ENCODE data around the gene SLC38A1.

Gene SLC38A1

DNA sequence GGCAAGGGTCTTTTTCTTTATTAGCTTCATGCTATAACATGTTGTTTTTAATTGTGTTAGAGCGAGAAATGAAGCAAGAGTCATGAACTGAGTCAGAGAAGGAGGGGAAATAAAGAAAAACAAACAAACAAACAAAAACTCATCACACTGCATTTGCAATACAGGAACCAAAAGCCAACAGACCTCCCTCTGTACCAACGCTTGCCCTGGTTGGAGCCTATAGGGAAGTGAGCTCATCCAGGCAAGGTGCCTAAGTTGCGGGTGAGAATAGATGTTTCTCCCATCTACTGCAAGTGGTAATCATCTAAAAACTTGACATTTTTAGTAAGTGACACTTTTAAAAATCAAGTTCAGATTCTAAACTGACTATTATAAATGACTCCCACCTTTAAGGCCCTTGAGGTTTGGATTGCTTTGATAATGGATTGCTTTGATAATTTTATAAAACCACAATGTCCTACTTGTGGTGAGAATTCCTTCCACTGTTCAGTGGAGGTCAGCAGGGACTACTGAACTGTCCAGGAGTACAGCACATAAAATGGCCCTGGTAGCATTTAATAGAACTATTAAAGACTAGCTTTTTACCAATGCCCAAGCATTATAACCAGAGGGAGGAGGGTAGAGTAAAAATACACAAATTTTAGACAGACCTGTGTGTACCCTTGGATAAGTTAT, 31.3 kb downstream of the SLC38A1 start:
- no peak for TF ChIP-seq POLR2AphosphoS5 (IDR thresholded peaks at IDR 0.05; ENCODE audit: low read depth, low read length)
- no peak for TF ChIP-seq POU2F2 (IDR thresholded peaks at IDR 0.05; ENCODE audit: low read depth, low read length)
- TF ChIP-seq PAX5 (IDR thresholded peaks at IDR 0.05; ENCODE audit: insufficient read depth, low read length, severe bottlenecking) = no peak
- TF ChIP-seq TAF1 (IDR thresholded peaks at IDR 0.05; ENCODE audit: low read depth, low read length) = no peak
- no peak for TF ChIP-seq POLR2A (IDR thresholded peaks at IDR 0.05; ENCODE audit: low read depth, low read length)
- TF ChIP-seq SPI1 (IDR thresholded peaks at IDR 0.05; ENCODE audit: low read depth, low read length) = no peak
- FAIRE-seq (no peak), DNase-seq (ENCODE audit: insufficient read length, low spot score) (no peak)

DNA sequence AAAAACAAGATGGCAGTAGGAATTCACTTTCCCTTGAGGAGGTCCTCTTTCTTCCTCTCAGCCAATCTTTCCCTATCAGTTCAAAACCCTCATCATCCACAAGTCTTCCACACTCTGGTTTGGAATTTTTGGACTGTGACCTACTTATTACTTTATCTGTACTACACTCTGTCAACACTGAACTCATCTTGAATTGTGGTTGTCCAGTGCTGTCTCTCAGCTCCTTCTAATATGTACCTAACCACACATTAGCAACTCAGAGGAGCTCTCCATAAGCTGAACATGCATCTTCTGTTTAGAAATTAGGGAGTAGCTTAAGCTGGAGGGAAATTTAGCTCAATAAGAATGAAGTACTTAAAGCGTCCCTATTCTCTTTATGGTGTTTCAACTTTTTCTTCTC, 34.8 kb downstream of the SLC38A1 start:
- DNase-seq (ENCODE audit: insufficient read length, low spot score) (no peak), FAIRE-seq (no peak)
- TF ChIP-seq POLR2A (IDR thresholded peaks at IDR 0.05; ENCODE audit: low read depth, low read length) = peak; percentile 42; the same call in 1 of the 2 replicates
- no peak for TF ChIP-seq POU2F2 (IDR thresholded peaks at IDR 0.05; ENCODE audit: low read depth, low read length)
- no peak; the same call in 1 of the 2 replicates for TF ChIP-seq POLR2AphosphoS5 (IDR thresholded peaks at IDR 0.05; ENCODE audit: low read depth, low read length)
- TF ChIP-seq PAX5 (IDR thresholded peaks at IDR 0.05; ENCODE audit: insufficient read depth, low read length, severe bottlenecking) = no peak

DNA sequence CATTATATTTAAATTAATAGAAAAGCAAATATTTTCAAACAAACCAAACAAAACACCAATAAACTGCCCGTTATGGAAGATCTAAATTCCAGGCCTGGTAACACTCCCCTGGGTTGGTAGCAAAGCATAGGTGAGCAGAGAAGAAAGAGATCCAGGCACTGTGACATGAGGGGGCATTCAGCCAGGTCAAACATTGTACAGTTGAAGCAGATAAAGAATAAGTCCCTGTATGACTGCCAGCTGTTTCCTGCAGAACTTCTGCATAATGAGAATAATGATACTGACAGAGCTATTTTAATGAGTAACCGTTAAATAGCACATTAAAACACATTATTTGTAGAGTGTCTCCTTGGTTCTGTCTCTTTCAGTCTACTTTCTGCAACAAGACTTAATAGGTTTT, 35.4 kb downstream of the SLC38A1 start:
- TF ChIP-seq POU2F2 (IDR thresholded peaks at IDR 0.05; ENCODE audit: low read depth, low read length) (no peak), POLR2A (IDR thresholded peaks at IDR 0.05; ENCODE audit: low read depth, low read length) (no peak), SPI1 (IDR thresholded peaks at IDR 0.05; ENCODE audit: low read depth, low read length) (no peak), PAX5 (IDR thresholded peaks at IDR 0.05; ENCODE audit: insufficient read depth, low read length, severe bottlenecking) (no peak), POLR2AphosphoS5 (IDR thresholded peaks at IDR 0.05; ENCODE audit: low read depth, low read length) (no peak), TAF1 (IDR thresholded peaks at IDR 0.05; ENCODE audit: low read depth, low read length) (no peak)
- DNase-seq (ENCODE audit: insufficient read length, low spot score) = no peak
- no peak for FAIRE-seq

DNA sequence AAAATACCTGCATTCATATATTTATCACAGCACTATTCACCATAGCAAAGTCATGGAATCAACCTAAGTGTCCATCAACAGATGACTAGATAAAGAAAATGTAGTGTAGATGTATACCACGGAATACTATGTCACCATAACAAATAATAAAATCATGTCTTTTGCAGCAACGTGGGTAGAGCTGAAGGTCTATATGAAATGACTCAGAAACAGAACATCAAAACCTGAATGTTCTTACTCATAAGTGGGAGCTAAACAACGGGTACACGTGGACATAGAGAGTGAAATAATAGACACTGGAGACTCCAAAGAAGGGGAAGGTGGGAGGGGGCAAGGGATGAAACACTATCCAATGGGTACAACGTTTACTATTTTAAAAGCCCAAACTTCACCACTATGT, 37.9 kb downstream of the SLC38A1 start:
- DNase-seq (ENCODE audit: insufficient read length, low spot score) = no peak
- TF ChIP-seq POLR2A (IDR thresholded peaks at IDR 0.05; ENCODE audit: low read depth, low read length) (no peak), PAX5 (IDR thresholded peaks at IDR 0.05; ENCODE audit: insufficient read depth, low read length, severe bottlenecking) (no peak), POLR2AphosphoS5 (IDR thresholded peaks at IDR 0.05; ENCODE audit: low read depth, low read length) (no peak), POU2F2 (IDR thresholded peaks at IDR 0.05; ENCODE audit: low read depth, low read length) (no peak), SPI1 (IDR thresholded peaks at IDR 0.05; ENCODE audit: low read depth, low read length) (no peak), TAF1 (IDR thresholded peaks at IDR 0.05; ENCODE audit: low read depth, low read length) (no peak)
- no peak for FAIRE-seq

DNA sequence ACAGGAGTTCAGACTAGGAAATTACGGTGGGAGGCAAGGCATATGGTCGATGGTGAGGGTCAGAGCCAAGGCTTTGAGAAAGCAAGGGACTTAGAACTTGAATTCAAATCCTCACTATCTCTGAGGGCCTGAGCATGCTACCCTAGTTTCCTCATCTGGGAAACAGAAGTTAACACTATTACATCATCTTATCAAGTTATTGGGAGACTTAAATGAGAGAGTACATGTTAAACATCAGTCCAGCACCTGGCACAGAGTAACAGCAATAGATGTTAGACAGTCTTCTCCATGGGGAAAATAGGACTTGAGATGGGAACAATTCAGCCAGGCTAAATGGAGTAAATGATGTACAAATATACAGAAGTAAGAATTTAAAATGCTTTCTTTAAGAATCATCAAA, 38.5 kb downstream of the SLC38A1 start:
- no peak for DNase-seq (ENCODE audit: insufficient read length, low spot score)
- TF ChIP-seq TAF1 (IDR thresholded peaks at IDR 0.05; ENCODE audit: low read depth, low read length) (no peak), POLR2AphosphoS5 (IDR thresholded peaks at IDR 0.05; ENCODE audit: low read depth, low read length) (0 out of 2 replicates have a peak, but pooled peaks have one; percentile 34), POU2F2 (IDR thresholded peaks at IDR 0.05; ENCODE audit: low read depth, low read length) (no peak), PAX5 (IDR thresholded peaks at IDR 0.05; ENCODE audit: insufficient read depth, low read length, severe bottlenecking) (no peak), POLR2A (IDR thresholded peaks at IDR 0.05; ENCODE audit: low read depth, low read length) (no peak; the same call in 1 of the 2 replicates)
- no peak for FAIRE-seq

DNA sequence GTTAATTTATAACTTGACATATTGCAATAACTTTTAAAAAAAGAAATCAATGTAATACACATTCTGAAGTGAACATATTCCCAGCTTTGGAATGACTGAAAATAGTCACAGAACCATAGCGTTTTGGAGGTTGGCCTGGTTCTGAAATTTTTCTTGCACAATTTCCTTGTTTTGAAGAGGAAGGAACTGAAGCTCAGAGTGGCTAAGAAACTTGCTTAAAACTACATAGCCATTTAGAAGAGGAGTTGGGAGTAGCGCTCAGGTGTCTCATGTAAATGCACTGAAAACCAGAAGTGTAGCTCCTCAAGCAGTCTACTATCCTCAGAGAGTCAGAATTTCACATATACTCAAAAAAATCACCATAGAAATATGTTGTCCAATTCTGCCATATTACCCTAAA, 41.2 kb downstream of the SLC38A1 start:
- no peak for DNase-seq (ENCODE audit: insufficient read length, low spot score)
- peak; percentile 20 for FAIRE-seq
- TF ChIP-seq SPI1 (IDR thresholded peaks at IDR 0.05; ENCODE audit: low read depth, low read length) = no peak
- no peak for TF ChIP-seq POLR2AphosphoS5 (IDR thresholded peaks at IDR 0.05; ENCODE audit: low read depth, low read length)
- TF ChIP-seq PAX5 (IDR thresholded peaks at IDR 0.05; ENCODE audit: insufficient read depth, low read length, severe bottlenecking) = no peak
- TF ChIP-seq POU2F2 (IDR thresholded peaks at IDR 0.05; ENCODE audit: low read depth, low read length) = no peak
- TF ChIP-seq POLR2A (IDR thresholded peaks at IDR 0.05; ENCODE audit: low read depth, low read length) = no peak
- no peak for TF ChIP-seq TAF1 (IDR thresholded peaks at IDR 0.05; ENCODE audit: low read depth, low read length)

DNA sequence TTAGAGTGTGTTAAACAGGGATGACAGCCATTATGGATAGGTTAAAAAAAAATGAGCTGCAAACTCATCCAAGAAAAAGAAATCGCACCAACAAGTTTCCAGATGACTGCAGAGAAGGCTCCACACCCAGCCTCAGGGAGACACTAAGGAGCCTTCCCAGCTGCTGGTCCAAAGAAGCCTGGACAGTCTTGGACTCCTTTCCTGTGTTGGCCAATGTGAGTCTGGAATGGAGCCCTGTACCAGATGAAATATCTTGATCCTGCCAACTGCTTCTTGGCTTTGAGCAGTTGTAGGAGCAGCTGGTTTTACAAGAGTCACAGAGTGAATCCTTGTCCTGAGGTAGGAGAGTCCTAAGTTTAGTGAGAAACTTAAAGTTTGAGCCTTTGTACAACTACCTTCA, 44.5 kb downstream of the SLC38A1 start:
- DNase-seq (ENCODE audit: insufficient read length, low spot score) (no peak), FAIRE-seq (no peak)
- TF ChIP-seq PAX5 (IDR thresholded peaks at IDR 0.05; ENCODE audit: insufficient read depth, low read length, severe bottlenecking) = no peak
- TF ChIP-seq SPI1 (IDR thresholded peaks at IDR 0.05; ENCODE audit: low read depth, low read length) = no peak
- TF ChIP-seq TAF1 (IDR thresholded peaks at IDR 0.05; ENCODE audit: low read depth, low read length) = no peak
- TF ChIP-seq POLR2A (IDR thresholded peaks at IDR 0.05; ENCODE audit: low read depth, low read length) = no peak
- TF ChIP-seq POLR2AphosphoS5 (IDR thresholded peaks at IDR 0.05; ENCODE audit: low read depth, low read length) = no peak
- TF ChIP-seq POU2F2 (IDR thresholded peaks at IDR 0.05; ENCODE audit: low read depth, low read length) = no peak

DNA sequence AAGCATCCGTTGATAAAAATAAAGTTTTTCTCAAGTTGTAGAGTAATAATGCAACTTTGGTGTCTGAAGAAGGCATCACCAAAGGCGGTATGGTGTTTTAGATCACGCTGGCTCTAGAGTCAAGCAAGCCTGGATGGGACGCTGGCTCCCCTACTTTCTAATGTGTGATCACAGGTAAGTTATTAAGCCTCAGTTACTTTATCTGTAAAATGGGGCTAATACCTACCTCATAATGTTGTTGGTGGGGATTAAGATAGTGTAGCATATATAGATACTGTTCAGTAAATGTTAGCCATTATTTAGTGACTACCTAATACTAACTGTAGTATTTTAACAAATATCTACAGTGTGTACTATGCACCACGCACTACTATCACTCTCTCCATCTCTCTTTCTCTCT, 45.8 kb downstream of the SLC38A1 start:
- DNase-seq (ENCODE audit: insufficient read length, low spot score) (no peak), FAIRE-seq (no peak)
- TF ChIP-seq POU2F2 (IDR thresholded peaks at IDR 0.05; ENCODE audit: low read depth, low read length) (no peak), POLR2AphosphoS5 (IDR thresholded peaks at IDR 0.05; ENCODE audit: low read depth, low read length) (no peak), POLR2A (IDR thresholded peaks at IDR 0.05; ENCODE audit: low read depth, low read length) (no peak), PAX5 (IDR thresholded peaks at IDR 0.05; ENCODE audit: insufficient read depth, low read length, severe bottlenecking) (no peak), SPI1 (IDR thresholded peaks at IDR 0.05; ENCODE audit: low read depth, low read length) (no peak), TAF1 (IDR thresholded peaks at IDR 0.05; ENCODE audit: low read depth, low read length) (no peak)

DNA sequence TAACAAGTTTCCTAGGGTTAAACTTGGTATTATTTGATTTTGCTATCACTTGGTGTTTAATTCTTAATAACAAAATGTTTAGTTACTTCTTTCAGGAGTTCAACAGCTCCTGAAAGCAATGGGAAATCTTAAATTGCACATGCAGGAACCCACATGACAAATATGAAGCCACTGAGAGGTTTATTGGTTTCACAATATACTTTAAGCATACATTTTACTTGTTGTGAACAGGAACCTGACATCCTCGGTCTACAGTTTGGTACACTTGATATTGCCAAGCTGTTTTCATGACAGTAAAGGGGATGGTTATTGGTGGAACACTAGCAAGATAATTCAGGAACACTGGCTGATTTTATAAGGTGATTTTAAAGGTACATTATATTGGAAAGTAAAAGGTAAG, 46.2 kb downstream of the SLC38A1 start:
- no peak for TF ChIP-seq POLR2A (IDR thresholded peaks at IDR 0.05; ENCODE audit: low read depth, low read length)
- no peak for TF ChIP-seq PAX5 (IDR thresholded peaks at IDR 0.05; ENCODE audit: insufficient read depth, low read length, severe bottlenecking)
- no peak for TF ChIP-seq POU2F2 (IDR thresholded peaks at IDR 0.05; ENCODE audit: low read depth, low read length)
- TF ChIP-seq SPI1 (IDR thresholded peaks at IDR 0.05; ENCODE audit: low read depth, low read length) = no peak
- TF ChIP-seq POLR2AphosphoS5 (IDR thresholded peaks at IDR 0.05; ENCODE audit: low read depth, low read length) = no peak
- no peak for TF ChIP-seq TAF1 (IDR thresholded peaks at IDR 0.05; ENCODE audit: low read depth, low read length)
- DNase-seq (ENCODE audit: insufficient read length, low spot score) (no peak), FAIRE-seq (peak; percentile 38)
